Vagina (tissue), 2 donors: ENCODE results near the gene NUP98.

ENCODE experiments used
- CTCF ChIP-seq, 3 experiments: fragments of 450-650 bp in 2 of 3; fragments of 200-600 bp in 1 of 3; sonication (generic) in 1 of 3; IDR thresholded peaks; one replicate each; pipeline ENCODE4 v1.5.1; 2017 to 2019; ENCODE audit warnings: antibody characterized with exemption in 3 of 3, mild to moderate bottlenecking in 2 of 3, moderate library complexity in 2 of 3
- POLR2A ChIP-seq, 2 donors: fragments of 450-650 bp; IDR thresholded peaks; one replicate each; pipeline ENCODE4 v1.6.1; 2017; ENCODE audit warnings: antibody characterized with exemption in 2 of 2, mild to moderate bottlenecking in 2 of 2, moderate library complexity in 2 of 2
- POLR2AphosphoS5 ChIP-seq, 2 donors: sonication (generic); formaldehyde crosslinking; IDR thresholded peaks; one replicate each; pipeline ENCODE4 v1.9.0; 2017; ENCODE audit warnings: antibody characterized with exemption in 2 of 2, mild to moderate bottlenecking in 2 of 2, low read depth in 1 of 2; ENCODE audit not compliant: insufficient read depth in 1 of 2

- no peak for TF ChIP-seq POLR2AphosphoS5 (IDR thresholded peaks at IDR 0.05; ENCODE audit: insufficient read depth in 1 of 2, low read depth in 1 of 2)
- TF ChIP-seq CTCF (IDR thresholded peaks at IDR 0.05), result no peak
- TF ChIP-seq POLR2A (IDR thresholded peaks at IDR 0.05), result no peak
Measured at GRCh38 chr11:3686751-3687150, 110.6 kb downstream of the NUP98 start.
